ENCODE data around the gene MYO9A. TPM values are rescaled to one million over a fixed set of nuclear protein-coding genes. Genes with fewer than 3 reads are reported as not detected.

The MYO9A gene, protein sequence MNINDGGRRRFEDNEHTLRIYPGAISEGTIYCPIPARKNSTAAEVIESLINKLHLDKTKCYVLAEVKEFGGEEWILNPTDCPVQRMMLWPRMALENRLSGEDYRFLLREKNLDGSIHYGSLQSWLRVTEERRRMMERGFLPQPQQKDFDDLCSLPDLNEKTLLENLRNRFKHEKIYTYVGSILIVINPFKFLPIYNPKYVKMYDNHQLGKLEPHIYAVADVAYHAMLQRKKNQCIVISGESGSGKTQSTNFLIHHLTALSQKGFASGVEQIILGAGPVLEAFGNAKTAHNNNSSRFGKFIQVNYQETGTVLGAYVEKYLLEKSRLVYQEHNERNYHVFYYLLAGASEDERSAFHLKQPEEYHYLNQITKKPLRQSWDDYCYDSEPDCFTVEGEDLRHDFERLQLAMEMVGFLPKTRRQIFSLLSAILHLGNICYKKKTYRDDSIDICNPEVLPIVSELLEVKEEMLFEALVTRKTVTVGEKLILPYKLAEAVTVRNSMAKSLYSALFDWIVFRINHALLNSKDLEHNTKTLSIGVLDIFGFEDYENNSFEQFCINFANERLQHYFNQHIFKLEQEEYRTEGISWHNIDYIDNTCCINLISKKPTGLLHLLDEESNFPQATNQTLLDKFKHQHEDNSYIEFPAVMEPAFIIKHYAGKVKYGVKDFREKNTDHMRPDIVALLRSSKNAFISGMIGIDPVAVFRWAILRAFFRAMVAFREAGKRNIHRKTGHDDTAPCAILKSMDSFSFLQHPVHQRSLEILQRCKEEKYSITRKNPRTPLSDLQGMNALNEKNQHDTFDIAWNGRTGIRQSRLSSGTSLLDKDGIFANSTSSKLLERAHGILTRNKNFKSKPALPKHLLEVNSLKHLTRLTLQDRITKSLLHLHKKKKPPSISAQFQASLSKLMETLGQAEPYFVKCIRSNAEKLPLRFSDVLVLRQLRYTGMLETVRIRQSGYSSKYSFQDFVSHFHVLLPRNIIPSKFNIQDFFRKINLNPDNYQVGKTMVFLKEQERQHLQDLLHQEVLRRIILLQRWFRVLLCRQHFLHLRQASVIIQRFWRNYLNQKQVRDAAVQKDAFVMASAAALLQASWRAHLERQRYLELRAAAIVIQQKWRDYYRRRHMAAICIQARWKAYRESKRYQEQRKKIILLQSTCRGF (N-terminal part only)
- 14.2 TPM for polyA plus RNA-seq (2013, experiment 1 of 4)
- 14.8 TPM for polyA plus RNA-seq (2013, experiment 2 of 4)
- 9.4 TPM for polyA plus RNA-seq (2013, experiment 3 of 4)
- 11.9 TPM for polyA plus RNA-seq (2013, experiment 4 of 4)

DNA sequence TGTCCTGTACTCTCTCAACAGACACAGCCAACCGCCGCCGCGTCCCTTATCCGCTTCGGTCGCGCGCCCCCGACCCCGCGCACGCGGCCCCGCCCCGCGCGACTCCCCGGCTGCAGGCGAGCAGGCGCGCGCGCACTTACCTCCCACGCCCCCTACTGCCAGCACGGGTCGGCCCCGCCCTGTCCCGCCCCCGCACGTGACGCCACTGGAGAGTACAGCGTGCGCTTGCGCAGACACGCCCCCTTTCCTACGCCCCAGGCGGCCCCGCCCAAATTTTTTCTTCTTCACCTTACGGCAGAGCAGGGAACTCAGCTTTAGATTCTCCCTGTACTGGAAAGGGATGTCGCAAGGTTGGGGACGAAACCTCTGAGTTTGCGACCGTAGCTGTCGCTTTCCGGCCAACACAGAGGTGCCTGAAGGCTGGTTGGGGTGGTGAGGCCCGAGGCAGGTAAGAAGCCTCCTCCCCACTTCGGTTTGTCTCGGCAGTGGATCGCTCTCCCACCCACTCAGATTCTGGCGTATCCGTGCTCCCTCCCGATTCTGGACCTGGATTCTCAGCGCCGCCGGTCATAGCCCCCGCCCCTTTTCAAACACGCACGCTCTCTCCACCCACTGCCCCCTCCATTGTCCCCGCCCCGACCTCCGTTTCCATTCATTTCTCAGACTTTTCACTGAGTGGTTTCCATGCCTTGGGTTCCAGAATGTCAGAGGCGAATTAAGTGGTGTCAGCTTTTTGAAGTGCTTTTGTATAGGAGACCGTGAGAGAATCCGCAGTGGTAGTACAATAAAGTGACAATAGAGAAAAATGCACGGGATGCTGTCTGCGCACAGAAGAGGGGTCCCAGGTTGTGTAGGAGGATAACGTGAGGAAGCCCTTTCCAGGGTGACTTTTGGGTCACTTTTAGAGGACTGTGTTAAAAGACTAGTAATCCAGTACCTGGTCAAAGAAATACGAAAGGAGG is at the start of gene MYO9A, which contains the start of gene SENP8:
MYO9A (minus strand) TSS at position 134 of the 962 bp plus-strand sequence. CDS start 71,587 bp downstream, outside the sequence.
SENP8 (plus strand) TSS at position 387 of the 962 bp plus-strand sequence. CDS start 21,221 bp downstream, outside the sequence.
- Histone ChIP-seq H3K36me3 (ENCODE audit: control insufficient read depth, insufficient read depth, low read length) (no peaks in the 10 kb centered on the region), H3K9me3 (ENCODE audit: control insufficient read depth, low read length) (no peaks in the 10 kb centered on the region), H3K4me1 (ENCODE audit: control insufficient read depth, insufficient read depth, low read length) (no peaks in the 10 kb centered on the region), H3K27ac (ENCODE audit: insufficient read depth, low read depth, low read length, poor library complexity, severe bottlenecking) (peak within 1 kb of the TSS; percentile 86), H3K4me3 (ENCODE audit: insufficient read depth, low read depth, low read length) (peak within 1 kb of the TSS; percentile 85), H3K27me3 (ENCODE audit: control insufficient read depth, insufficient read depth, low read length, poor library complexity, severe bottlenecking) (no peaks in the 10 kb centered on the region)
- 1% methylated on average over 69 of the region's 69 CpGs for WGBS, 2 experiments

DNA sequence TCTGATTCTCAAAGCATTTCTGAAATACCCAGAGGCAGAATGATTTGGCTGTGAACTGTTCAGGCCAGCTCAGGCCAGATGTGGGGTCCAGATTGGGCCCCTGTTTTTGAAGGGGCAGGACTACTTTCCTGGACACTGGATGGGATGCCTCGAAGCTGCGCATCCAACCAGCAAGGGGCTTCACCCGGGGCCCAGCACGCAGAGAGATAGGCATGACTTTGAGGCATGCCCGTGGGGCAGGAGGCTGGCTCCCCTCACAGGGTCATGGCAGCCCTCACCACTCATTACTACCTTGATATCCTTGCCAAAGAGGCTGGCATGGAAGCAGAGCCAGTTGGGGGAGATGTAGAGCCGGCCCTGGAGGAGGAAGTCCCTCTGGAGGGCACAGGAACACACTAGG is 49.5 kb upstream of the MYO9A start:
- Histone ChIP-seq H3K27me3 (ENCODE audit: control insufficient read depth, insufficient read depth, low read length, poor library complexity, severe bottlenecking) (no peaks in the 10 kb centered on the region), H3K4me1 (ENCODE audit: control insufficient read depth, insufficient read depth, low read length) (peaks cover 2% of the 10 kb centered on the region), H3K27ac (ENCODE audit: insufficient read depth, low read depth, low read length, poor library complexity, severe bottlenecking) (no peak overlapping the region), H3K4me3 (ENCODE audit: insufficient read depth, low read depth, low read length) (no peak overlapping the region), H3K36me3 (ENCODE audit: control insufficient read depth, insufficient read depth, low read length) (no peaks in the 10 kb centered on the region), H3K9me3 (ENCODE audit: control insufficient read depth, low read length) (no peaks in the 10 kb centered on the region)
- 96 to 97% methylated on average over 6 of the region's 6 CpGs for WGBS, 2 experiments

DNA sequence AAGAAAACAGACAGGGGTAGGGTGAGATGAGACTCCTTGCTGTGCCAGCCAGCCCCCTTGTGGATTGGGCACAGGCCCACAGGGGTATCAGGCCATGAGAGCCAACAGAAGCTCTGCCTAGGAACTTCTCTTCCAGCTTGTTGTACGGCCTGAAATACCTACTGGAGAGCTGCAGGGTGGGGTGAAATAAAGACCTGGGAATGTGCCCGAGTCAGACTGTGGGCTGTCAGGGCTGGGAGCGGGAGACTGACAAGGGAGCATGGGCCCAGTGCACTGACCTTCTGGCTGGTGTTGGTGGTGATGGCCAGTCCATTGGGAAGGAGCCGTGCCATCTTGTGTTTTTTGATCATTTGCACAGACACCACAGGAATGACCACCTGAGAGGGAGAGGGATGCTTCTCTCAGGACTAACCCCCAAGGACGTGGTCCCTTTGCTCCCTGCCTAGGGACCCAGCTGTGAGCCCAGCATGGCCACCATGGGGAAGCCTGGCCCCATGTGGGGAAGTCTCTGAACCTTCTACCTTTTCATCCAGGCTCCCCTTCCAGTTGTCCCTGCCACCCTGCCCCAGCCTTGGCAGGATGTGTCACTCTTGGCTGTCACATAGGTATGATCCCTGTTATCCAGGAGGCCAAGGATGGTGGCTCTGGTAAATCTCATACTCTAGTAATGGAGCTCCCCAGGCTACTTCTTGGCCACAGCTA is 48.9 kb upstream of the MYO9A start:
- WGBS, 2 experiments = 92% methylated on average over 5 of the region's 5 CpGs

DNA sequence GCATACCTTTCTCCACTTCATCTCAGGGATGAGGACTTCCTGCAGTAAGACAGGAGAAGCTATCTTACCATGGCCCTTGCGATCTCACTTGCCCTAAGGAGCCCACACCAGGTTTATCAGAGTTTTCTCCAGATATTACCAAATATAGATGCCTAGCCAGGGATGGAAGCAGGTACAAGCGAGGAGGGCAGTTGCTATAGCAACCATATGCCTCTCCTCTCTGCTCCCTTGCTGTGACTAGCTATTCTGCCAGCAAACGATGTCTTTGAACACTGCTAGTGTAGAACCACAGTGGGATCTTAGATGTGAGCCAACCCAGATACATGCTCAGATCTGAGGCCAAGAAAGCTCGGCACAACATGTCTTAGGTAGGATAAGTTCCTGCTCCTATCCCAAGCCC is 45.8 kb upstream of the MYO9A start:
- 78 to 87% methylated on average over 4 of the region's 4 CpGs for WGBS, 2 experiments

More for the DNA sequence above, 48.9 kb upstream of the MYO9A start:
- H3K9me3 ChIP-seq (ENCODE audit: control insufficient read depth, low read length) = no peaks in the 10 kb centered on the region
- H3K4me3 ChIP-seq (ENCODE audit: insufficient read depth, low read depth, low read length) = no peak overlapping the region
- peaks cover 2% of the 10 kb centered on the region for H3K4me1 ChIP-seq (ENCODE audit: control insufficient read depth, insufficient read depth, low read length)
- H3K27ac ChIP-seq (ENCODE audit: insufficient read depth, low read depth, low read length, poor library complexity, severe bottlenecking) = no peak overlapping the region
- no peaks in the 10 kb centered on the region for H3K27me3 ChIP-seq (ENCODE audit: control insufficient read depth, insufficient read depth, low read length, poor library complexity, severe bottlenecking)
- H3K36me3 ChIP-seq (ENCODE audit: control insufficient read depth, insufficient read depth, low read length) = no peaks in the 10 kb centered on the region

DNA sequence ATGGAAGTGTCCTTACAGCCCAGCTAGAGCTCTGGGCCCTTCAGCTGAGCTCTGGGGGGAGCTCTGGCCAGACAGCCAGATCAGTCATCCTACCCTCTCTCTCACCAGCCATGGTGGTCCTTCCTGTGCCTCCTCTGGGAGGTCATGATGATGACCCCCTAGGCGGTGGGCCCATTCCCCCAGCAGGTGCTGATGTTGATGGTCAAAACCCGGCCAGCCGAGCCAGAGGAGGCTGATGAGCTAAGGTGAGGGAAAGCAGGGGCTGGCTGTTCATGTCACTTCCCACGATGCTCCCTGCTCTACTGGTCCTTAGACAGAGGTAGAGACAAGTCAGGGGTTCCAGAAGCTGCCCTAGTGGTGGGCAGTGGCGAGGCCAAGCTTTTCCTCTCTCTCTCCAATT is 44.6 kb upstream of the MYO9A start:
- Histone ChIP-seq H3K27me3 (ENCODE audit: control insufficient read depth, insufficient read depth, low read length, poor library complexity, severe bottlenecking) (no peaks in the 10 kb centered on the region), H3K4me3 (ENCODE audit: insufficient read depth, low read depth, low read length) (no peak overlapping the region), H3K36me3 (ENCODE audit: control insufficient read depth, insufficient read depth, low read length) (no peaks in the 10 kb centered on the region), H3K4me1 (ENCODE audit: control insufficient read depth, insufficient read depth, low read length) (peaks cover 8% of the 10 kb centered on the region), H3K27ac (ENCODE audit: insufficient read depth, low read depth, low read length, poor library complexity, severe bottlenecking) (no peak overlapping the region), H3K9me3 (ENCODE audit: control insufficient read depth, low read length) (no peaks in the 10 kb centered on the region)
- 95 to 98% methylated on average over 5 of the region's 5 CpGs for WGBS, 2 experiments

More for the DNA sequence above, 45.8 kb upstream of the MYO9A start:
- no peaks in the 10 kb centered on the region for H3K9me3 ChIP-seq (ENCODE audit: control insufficient read depth, low read length)
- no peak overlapping the region for H3K27ac ChIP-seq (ENCODE audit: insufficient read depth, low read depth, low read length, poor library complexity, severe bottlenecking)
- no peak overlapping the region for H3K4me3 ChIP-seq (ENCODE audit: insufficient read depth, low read depth, low read length)
- H3K4me1 ChIP-seq (ENCODE audit: control insufficient read depth, insufficient read depth, low read length) = peaks cover 10% of the 10 kb centered on the region
- no peaks in the 10 kb centered on the region for H3K36me3 ChIP-seq (ENCODE audit: control insufficient read depth, insufficient read depth, low read length)
- H3K27me3 ChIP-seq (ENCODE audit: control insufficient read depth, insufficient read depth, low read length, poor library complexity, severe bottlenecking) = no peaks in the 10 kb centered on the region

DNA sequence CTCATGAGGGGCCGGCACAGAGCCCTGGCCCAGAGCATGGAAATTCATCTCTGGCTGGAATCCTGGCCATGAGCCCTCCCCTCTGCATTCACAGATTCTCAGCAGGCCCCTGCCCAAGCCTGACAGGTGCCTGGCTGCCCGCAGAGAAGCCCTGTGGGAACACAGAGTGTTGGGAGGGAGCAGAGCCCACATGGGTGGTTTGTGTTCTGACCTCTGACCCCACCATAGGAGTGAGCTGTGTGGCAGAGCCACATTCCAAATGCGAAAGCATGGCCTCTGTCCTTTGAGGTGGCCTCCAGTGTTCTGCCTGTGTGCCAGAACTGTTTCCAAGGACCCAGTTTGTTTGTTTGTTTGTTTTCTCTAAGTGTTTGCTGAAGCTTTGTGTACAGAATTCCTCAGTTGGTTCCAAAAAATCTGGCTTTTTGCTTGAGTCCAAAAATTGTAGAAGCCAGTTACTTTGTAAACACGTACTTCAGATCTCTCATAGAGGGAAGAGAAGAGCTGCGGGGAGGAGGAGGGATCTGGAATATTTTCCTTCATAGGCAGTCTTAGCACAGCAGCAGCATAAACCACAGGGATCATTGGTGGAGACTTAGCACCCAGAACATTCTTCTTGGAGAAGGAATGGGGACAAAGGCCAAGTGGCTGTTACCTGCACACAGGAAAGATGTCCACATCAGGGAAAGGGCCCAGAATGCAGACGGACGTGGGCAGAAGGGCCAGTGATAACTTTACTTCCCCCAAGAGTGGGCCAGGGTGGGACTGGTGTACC is 43.6 kb upstream of the MYO9A start:
- 79 to 80% methylated on average over 7 of the region's 7 CpGs for WGBS, 2 experiments
- H3K4me3 ChIP-seq (ENCODE audit: insufficient read depth, low read depth, low read length) = no peak overlapping the region
- peaks cover 8% of the 10 kb centered on the region for H3K4me1 ChIP-seq (ENCODE audit: control insufficient read depth, insufficient read depth, low read length)
- H3K27ac ChIP-seq (ENCODE audit: insufficient read depth, low read depth, low read length, poor library complexity, severe bottlenecking) = no peak overlapping the region
- H3K36me3 ChIP-seq (ENCODE audit: control insufficient read depth, insufficient read depth, low read length) = no peaks in the 10 kb centered on the region
- no peaks in the 10 kb centered on the region for H3K9me3 ChIP-seq (ENCODE audit: control insufficient read depth, low read length)
- H3K27me3 ChIP-seq (ENCODE audit: control insufficient read depth, insufficient read depth, low read length, poor library complexity, severe bottlenecking) = no peaks in the 10 kb centered on the region

DNA sequence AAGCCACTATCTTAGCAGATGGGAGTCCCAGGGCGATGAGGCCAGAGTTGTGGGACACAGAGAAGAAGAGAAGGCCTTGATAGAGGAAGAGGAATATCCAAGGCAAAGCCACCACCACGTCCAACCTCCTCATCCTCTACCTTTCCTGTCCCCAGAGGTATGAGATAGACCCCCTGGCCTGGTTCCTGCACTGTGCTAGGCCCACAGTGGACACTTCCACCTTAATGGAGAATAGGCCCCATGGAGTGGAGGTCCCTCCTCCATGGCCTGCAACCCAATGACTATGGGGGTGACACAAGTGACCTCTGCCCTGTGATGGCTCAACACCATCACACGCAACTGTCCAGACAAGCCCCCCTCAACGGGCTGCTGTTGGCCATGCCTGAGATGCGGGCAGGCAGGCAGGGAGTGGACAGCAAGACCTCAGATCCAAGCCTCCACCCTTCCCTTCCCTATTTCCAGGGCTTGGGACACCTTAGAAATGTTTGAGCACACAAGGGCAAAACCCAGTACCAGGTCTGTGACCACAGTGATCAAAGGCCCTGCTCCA is 42.8 kb upstream of the MYO9A start:
- Histone ChIP-seq H3K36me3 (ENCODE audit: control insufficient read depth, insufficient read depth, low read length) (no peaks in the 10 kb centered on the region), H3K4me1 (ENCODE audit: control insufficient read depth, insufficient read depth, low read length) (peaks cover 8% of the 10 kb centered on the region), H3K27me3 (ENCODE audit: control insufficient read depth, insufficient read depth, low read length, poor library complexity, severe bottlenecking) (no peaks in the 10 kb centered on the region), H3K27ac (ENCODE audit: insufficient read depth, low read depth, low read length, poor library complexity, severe bottlenecking) (no peak overlapping the region), H3K4me3 (ENCODE audit: insufficient read depth, low read depth, low read length) (no peak overlapping the region), H3K9me3 (ENCODE audit: control insufficient read depth, low read length) (no peaks in the 10 kb centered on the region)
- 92 to 95% methylated on average over 5 of the region's 5 CpGs for WGBS, 2 experiments

DNA sequence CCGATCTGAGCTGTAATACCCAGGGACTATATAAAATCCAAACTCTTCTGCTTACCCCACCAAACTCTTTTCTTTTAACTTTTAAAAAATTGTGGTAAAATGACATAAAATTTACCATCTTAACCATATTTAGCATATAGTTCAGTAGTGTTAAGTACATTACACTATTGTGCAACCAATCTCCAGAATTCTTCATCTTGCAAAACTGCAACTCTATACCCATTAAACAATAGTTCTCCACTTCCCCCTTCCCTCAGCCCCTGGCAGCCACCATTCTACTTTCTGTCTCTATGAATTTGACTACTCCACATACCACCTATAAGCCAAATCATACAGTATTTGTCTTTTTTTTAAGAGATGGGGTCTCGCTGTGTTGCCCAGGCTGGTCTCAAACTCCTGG is 39.0 kb upstream of the MYO9A start:
- Histone ChIP-seq H3K36me3 (ENCODE audit: control insufficient read depth, insufficient read depth, low read length) (no peaks in the 10 kb centered on the region), H3K4me1 (ENCODE audit: control insufficient read depth, insufficient read depth, low read length) (peaks cover 8% of the 10 kb centered on the region), H3K9me3 (ENCODE audit: control insufficient read depth, low read length) (no peaks in the 10 kb centered on the region), H3K4me3 (ENCODE audit: insufficient read depth, low read depth, low read length) (no peak overlapping the region), H3K27me3 (ENCODE audit: control insufficient read depth, insufficient read depth, low read length, poor library complexity, severe bottlenecking) (no peaks in the 10 kb centered on the region), H3K27ac (ENCODE audit: insufficient read depth, low read depth, low read length, poor library complexity, severe bottlenecking) (no peak overlapping the region)
- WGBS, 2 experiments = 88 to 97% methylated on average over 2 of the region's 2 CpGs
